GM18861 (cell line): ENCODE data around the gene SIAH3.

Experiments used
- ATAC-seq: cut with Tn5 transposase; IDR thresholded peaks from one replicate; pipeline ENCODE4 v1.9.1; 2021; ENCODE audit not compliant: unreplicated experiment

SIAH3 gene

GRCh38 chr13:45825387-45825650 is 26.2 kb downstream of the SIAH3 start:
- no peak for ATAC-seq

- ATAC-seq: no peak
Observed at GRCh38 chr13:45823583-45823982, 28.0 kb downstream of the SIAH3 start.

GRCh38 chr13:45821811-45822210 is 29.7 kb downstream of the SIAH3 start:
- ATAC-seq: no peak

GRCh38 chr13:45820106-45820838 is 31.3 kb downstream of the SIAH3 start:
- ATAC-seq: no peak

- ATAC-seq: no peak
Observed at GRCh38 chr13:45817833-45818232, 33.7 kb downstream of the SIAH3 start.

GRCh38 chr13:45816427-45816826 is 35.1 kb downstream of the SIAH3 start:
- no peak for ATAC-seq

- no peak for ATAC-seq
Observed at GRCh38 chr13:45812695-45813372, 38.7 kb downstream of the SIAH3 start.

GRCh38 chr13:45811891-45812694 is 39.5 kb downstream of the SIAH3 start:
- ATAC-seq: no peak

GRCh38 chr13:45809801-45810394 is 41.7 kb downstream of the SIAH3 start:
- ATAC-seq: no peak

- ATAC-seq: no peak
Observed at GRCh38 chr13:45808925-45809324, 42.6 kb downstream of the SIAH3 start.

GRCh38 chr13:45807520-45808099 is 43.9 kb downstream of the SIAH3 start:
- ATAC-seq: no peak

GRCh38 chr13:45800485-45800884 is 51.1 kb downstream of the SIAH3 start:
- ATAC-seq: no peak

GRCh38 chr13:45799451-45799850 is 52.1 kb downstream of the SIAH3 start:
- no peak for ATAC-seq

GRCh38 chr13:45798851-45799250 is 52.7 kb downstream of the SIAH3 start:
- no peak for ATAC-seq

GRCh38 chr13:45796426-45797235 is 54.9 kb downstream of the SIAH3 start:
- ATAC-seq: no peak

GRCh38 chr13:45792827-45793303 is 58.7 kb downstream of the SIAH3 start:
- ATAC-seq: peak; percentile 50

GRCh38 chr13:45788011-45788410 is 63.5 kb downstream of the SIAH3 start:
- no peak for ATAC-seq

- ATAC-seq: no peak
Observed at GRCh38 chr13:45787346-45787745, 64.2 kb downstream of the SIAH3 start.

GRCh38 chr13:45786293-45786920 is 65.1 kb downstream of the SIAH3 start:
- no peak for ATAC-seq
